Neural progenitor cell (in vitro differentiated cells): ENCODE measurements around the gene ZMAT5. TPM values are rescaled to one million over a fixed set of nuclear protein-coding genes. Genes with fewer than 3 reads are reported as not detected.

Source experiments
- DNase-seq: peaks from one replicate; pipeline ENCODE4 v3.0.0-alpha.2; 2016; ENCODE audit warnings: low spot score
- H2AFZ ChIP-seq: fragments of 200-600 bp; sonication (generic); replicated peaks from 2 replicates; pipeline ENCODE4 v1.6.1; 2016; ENCODE audit warnings: antibody characterized with exemption
- H3F3A ChIP-seq: fragments of 200-600 bp; sonication (generic); 2 replicates; pipeline ENCODE4 v1.6.1; 2016; ENCODE audit warnings: antibody characterized with exemption, low read depth
- H3K27ac ChIP-seq: fragments of 200-600 bp; sonication (generic); 2 replicates; pipeline ENCODE4 v1.5.1; 2016; ENCODE audit warnings: mild to moderate bottlenecking
- H3K27me3 ChIP-seq: fragments of 200-600 bp; sonication (generic); 2 replicates; pipeline ENCODE4 v1.6.1; 2016; ENCODE audit warnings: mild to moderate bottlenecking, moderate library complexity
- H3K36me3 ChIP-seq: fragments of 200-600 bp; sonication (generic); 2 replicates; pipeline ENCODE4 v1.5.1; 2016
- H3K4me1 ChIP-seq: fragments of 200-600 bp; sonication (generic); 2 replicates; pipeline ENCODE4 v1.6.1; 2016; ENCODE audit warnings: mixed run types
- H3K4me2 ChIP-seq: fragments of 200-600 bp; sonication (generic); 2 replicates; pipeline ENCODE4 v1.6.1; 2016
- H3K4me3 ChIP-seq: fragments of 200-600 bp; sonication (generic); 2 replicates; pipeline ENCODE4 v1.5.1; 2016
- H3K79me2 ChIP-seq: fragments of 200-600 bp; sonication (generic); 2 replicates; pipeline ENCODE4 v1.6.1; 2016; ENCODE audit warnings: low read depth
- H3K9ac ChIP-seq: fragments of 200-600 bp; sonication (generic); 2 replicates; pipeline ENCODE4 v1.6.1; 2016
- H3K9me3 ChIP-seq: fragments of 200-600 bp; sonication (generic); 2 replicates; pipeline ENCODE4 v1.5.1; 2016; ENCODE audit warnings: low read depth
- H4K20me1 ChIP-seq: fragments of 200-600 bp; sonication (generic); 2 replicates; pipeline ENCODE4 v1.6.1; 2016; ENCODE audit warnings: low read depth
- H3K27ac Mint-ChIP-seq: 3 replicates; pipeline ENCODE4 v1.8.0; 2021; ENCODE audit warnings: mixed read lengths
- H3K27me3 Mint-ChIP-seq: 2 replicates; pipeline ENCODE4 v1.8.0; 2022; ENCODE audit warnings: low read depth, mild to moderate bottlenecking, inconsistent platforms, moderate library complexity, mixed read lengths; ENCODE audit not compliant: insufficient read depth
- H3K36me3 Mint-ChIP-seq: 3 replicates; pipeline ENCODE4 v1.8.0; 2021; ENCODE audit warnings: mixed read lengths
- H3K4me1 Mint-ChIP-seq: 3 replicates; pipeline ENCODE4 v1.8.0; 2021; ENCODE audit warnings: mixed read lengths
- H3K4me3 Mint-ChIP-seq: 3 replicates; pipeline ENCODE4 v1.8.0; 2021; ENCODE audit warnings: mild to moderate bottlenecking, moderate library complexity, mixed read lengths
- H3K9me3 Mint-ChIP-seq: 3 replicates; pipeline ENCODE4 v1.8.0; 2020; ENCODE audit warnings: mixed read lengths
- EZH2 ChIP-seq: fragments of 200-600 bp; sonication (generic); IDR thresholded peaks from 2 replicates; pipeline ENCODE4 v1.6.1; 2017; ENCODE audit warnings: antibody characterized with exemption, mild to moderate bottlenecking, moderate library complexity
- EZH2phosphoT487 ChIP-seq: fragments of 200-600 bp; sonication (generic); IDR thresholded peaks from 2 replicates; pipeline ENCODE4 v1.6.1; 2017; ENCODE audit warnings: antibody characterized with exemption
- total RNA-seq: library from RNA; depleted of rRNA; stranded (reverse); fragments of >200 nt; gene quantifications from 2 replicates; pipeline ENCODE4 v1.2.3, GENCODE V29; 2015; ENCODE audit warnings: low replicate concordance
- TF ChIP-seq, protein P1 (sequence below): fragments of 200-600 bp; sonication (generic); IDR thresholded peaks from 2 replicates; pipeline ENCODE4 v1.5.1; 2017; ENCODE audit warnings: antibody characterized with exemption, mild to moderate bottlenecking

The ZMAT5 gene
- total RNA-seq, 1 donor from 2014 or later: 20.8 TPM

- H3K4me1 Mint-ChIP-seq: peaks cover 10% of the 10 kb centered on the region
- no peak overlapping the region for H3K4me2 ChIP-seq
- peaks cover 8% of the 10 kb centered on the region for H4K20me1 ChIP-seq
- no peak overlapping the region for H2AFZ ChIP-seq
- no peak overlapping the region for H3K27ac Mint-ChIP-seq
- H3K4me3 Mint-ChIP-seq: no peak overlapping the region
- H3K4me3 ChIP-seq: no peak overlapping the region
- H3K79me2 ChIP-seq: no peaks in the 10 kb centered on the region
- H3K36me3 Mint-ChIP-seq: peaks cover 3% of the 10 kb centered on the region
- H3K27ac ChIP-seq: no peak overlapping the region
- H3K27me3 ChIP-seq: no peaks in the 10 kb centered on the region
- no peak overlapping the region for H3K9ac ChIP-seq
- no peaks in the 10 kb centered on the region for H3K9me3 Mint-ChIP-seq
- no peaks in the 10 kb centered on the region for H3K36me3 ChIP-seq
- H3K27me3 Mint-ChIP-seq: peaks cover 2% of the 10 kb centered on the region
- no peak for DNase-seq
- H3K9me3 ChIP-seq: no peaks in the 10 kb centered on the region
- no peak for TF ChIP-seq EZH2phosphoT487
- TF ChIP-seq, protein P1, sequence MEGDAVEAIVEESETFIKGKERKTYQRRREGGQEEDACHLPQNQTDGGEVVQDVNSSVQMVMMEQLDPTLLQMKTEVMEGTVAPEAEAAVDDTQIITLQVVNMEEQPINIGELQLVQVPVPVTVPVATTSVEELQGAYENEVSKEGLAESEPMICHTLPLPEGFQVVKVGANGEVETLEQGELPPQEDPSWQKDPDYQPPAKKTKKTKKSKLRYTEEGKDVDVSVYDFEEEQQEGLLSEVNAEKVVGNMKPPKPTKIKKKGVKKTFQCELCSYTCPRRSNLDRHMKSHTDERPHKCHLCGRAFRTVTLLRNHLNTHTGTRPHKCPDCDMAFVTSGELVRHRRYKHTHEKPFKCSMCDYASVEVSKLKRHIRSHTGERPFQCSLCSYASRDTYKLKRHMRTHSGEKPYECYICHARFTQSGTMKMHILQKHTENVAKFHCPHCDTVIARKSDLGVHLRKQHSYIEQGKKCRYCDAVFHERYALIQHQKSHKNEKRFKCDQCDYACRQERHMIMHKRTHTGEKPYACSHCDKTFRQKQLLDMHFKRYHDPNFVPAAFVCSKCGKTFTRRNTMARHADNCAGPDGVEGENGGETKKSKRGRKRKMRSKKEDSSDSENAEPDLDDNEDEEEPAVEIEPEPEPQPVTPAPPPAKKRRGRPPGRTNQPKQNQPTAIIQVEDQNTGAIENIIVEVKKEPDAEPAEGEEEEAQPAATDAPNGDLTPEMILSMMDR: no peak
- TF ChIP-seq EZH2: no peak
- peaks cover 16% of the 10 kb centered on the region for H3K4me1 ChIP-seq
- no peaks in the 10 kb centered on the region for H3F3A ChIP-seq
These were observed 29.3 kb downstream of the ZMAT5 start for GRCh38 chr22:29737251-29738117.

- Histone ChIP-seq H3K9me3 (no peaks in the 10 kb centered on the region), H2AFZ (no peak overlapping the region), H3K4me2 (peak overlapping the region; percentile 57), H3K9ac (no peak overlapping the region), H3K27me3 (no peaks in the 10 kb centered on the region), H4K20me1 (peaks cover 8% of the 10 kb centered on the region), H3K27ac (no peak overlapping the region), H3K36me3 (no peaks in the 10 kb centered on the region), H3K4me1 (peaks cover 16% of the 10 kb centered on the region), H3K4me3 (no peak overlapping the region), H3K79me2 (no peaks in the 10 kb centered on the region), H3F3A (no peaks in the 10 kb centered on the region)
- peaks cover 2% of the 10 kb centered on the region for H3K27me3 Mint-ChIP-seq
- H3K9me3 Mint-ChIP-seq: no peaks in the 10 kb centered on the region
- no peak for DNase-seq
- no peak overlapping the region for H3K4me3 Mint-ChIP-seq
- peaks cover 2% of the 10 kb centered on the region for H3K36me3 Mint-ChIP-seq
- TF ChIP-seq EZH2 (no peak), EZH2phosphoT487 (no peak)
- TF ChIP-seq, protein P1: no peak
- no peak overlapping the region for H3K27ac Mint-ChIP-seq
- peaks cover 10% of the 10 kb centered on the region for H3K4me1 Mint-ChIP-seq
These were observed 31.4 kb downstream of the ZMAT5 start for GRCh38 chr22:29735416-29735815.

DNA sequence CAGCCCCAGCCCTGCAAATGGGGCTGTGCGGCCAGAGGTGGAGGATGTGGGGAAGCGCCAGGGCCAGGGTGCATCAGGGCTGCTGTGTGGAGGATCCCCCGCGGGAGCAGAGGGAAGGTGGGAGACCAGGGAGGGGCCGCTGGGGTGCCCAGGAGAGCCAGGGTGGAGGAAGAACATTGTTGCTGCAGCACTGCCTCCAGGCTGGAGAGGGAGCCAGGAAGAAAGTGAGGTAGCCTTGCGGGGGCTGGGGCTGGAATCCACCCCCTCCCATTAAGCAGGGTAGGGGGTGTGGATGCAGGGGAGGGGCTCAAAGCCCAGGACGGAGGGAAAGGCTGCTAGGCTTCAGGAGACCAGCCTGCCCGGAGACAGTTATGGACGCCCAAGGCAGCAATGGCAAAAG is 32.0 kb downstream of the ZMAT5 start:
- no peak overlapping the region for H3K9ac ChIP-seq
- H3K36me3 Mint-ChIP-seq: peaks cover 2% of the 10 kb centered on the region
- no peaks in the 10 kb centered on the region for H3K9me3 Mint-ChIP-seq
- TF ChIP-seq EZH2: no peak
- no peak for TF ChIP-seq EZH2phosphoT487
- TF ChIP-seq, protein P1: no peak
- H3K27me3 Mint-ChIP-seq: peaks cover 2% of the 10 kb centered on the region
- no peaks in the 10 kb centered on the region for H3F3A ChIP-seq
- peaks cover 10% of the 10 kb centered on the region for H3K4me1 Mint-ChIP-seq
- H3K79me2 ChIP-seq: no peaks in the 10 kb centered on the region
- H3K27ac Mint-ChIP-seq: peak overlapping the region; percentile 57
- H2AFZ ChIP-seq: no peak overlapping the region
- H3K4me3 Mint-ChIP-seq: no peak overlapping the region
- peaks cover 8% of the 10 kb centered on the region for H4K20me1 ChIP-seq
- no peak overlapping the region for H3K27ac ChIP-seq
- peak overlapping the region; percentile 57 for H3K4me2 ChIP-seq
- no peaks in the 10 kb centered on the region for H3K9me3 ChIP-seq
- no peak overlapping the region for H3K4me3 ChIP-seq
- DNase-seq: peak; percentile 53
- no peaks in the 10 kb centered on the region for H3K36me3 ChIP-seq
- no peaks in the 10 kb centered on the region for H3K27me3 ChIP-seq
- peaks cover 16% of the 10 kb centered on the region for H3K4me1 ChIP-seq
